H9 (cell line): ENCODE measurements around the gene NEMP1. TPM values are rescaled to one million over a fixed set of nuclear protein-coding genes. Genes with fewer than 3 reads are reported as not detected.

Experiments used
- DNase-seq: peaks from one replicate; pipeline ENCODE4 v3.0.0-alpha.2; 2017
- H2AFZ ChIP-seq: one replicate; pipeline ENCODE4 v1.6.1; 2013; ENCODE audit warnings: mild to moderate bottlenecking, low read length, control low read depth, moderate library complexity
- H2AK5ac ChIP-seq: 2 replicates; pipeline ENCODE4 v1.6.1; 2013; ENCODE audit warnings: low read length, control low read depth, mixed read lengths; ENCODE audit not compliant: insufficient read length
- H2BK120ac ChIP-seq: one replicate; pipeline ENCODE4 v1.6.1; 2013; ENCODE audit warnings: low read depth, mild to moderate bottlenecking, low read length, control low read depth, inconsistent platforms; ENCODE audit not compliant: poor library complexity, severe bottlenecking
- H2BK12ac ChIP-seq: 2 replicates; pipeline ENCODE4 v1.6.1; 2013; ENCODE audit warnings: low read length, control low read depth, mixed read lengths, low read depth; ENCODE audit not compliant: insufficient read length
- H2BK15ac ChIP-seq: 2 replicates; pipeline ENCODE4 v1.6.1; 2013; ENCODE audit warnings: low read depth, low read length, control low read depth
- H2BK20ac ChIP-seq: one replicate; pipeline ENCODE4 v1.6.1; 2013; ENCODE audit warnings: low read depth, mild to moderate bottlenecking, low read length, control low read depth, inconsistent platforms; ENCODE audit not compliant: poor library complexity, severe bottlenecking
- H2BK5ac ChIP-seq: 2 replicates; pipeline ENCODE4 v1.6.1; 2013; ENCODE audit warnings: low read length, control low read depth, mixed read lengths; ENCODE audit not compliant: insufficient read length
- H3K14ac ChIP-seq: 2 replicates; pipeline ENCODE4 v1.6.1; 2013; ENCODE audit warnings: low read length, control low read depth; ENCODE audit not compliant: insufficient read depth
- H3K18ac ChIP-seq: 2 replicates; pipeline ENCODE4 v1.6.1; 2013; ENCODE audit warnings: low read depth, mild to moderate bottlenecking, mixed read lengths, low read length, control low read depth; ENCODE audit not compliant: insufficient read length
- H3K23ac ChIP-seq: 2 replicates; pipeline ENCODE4 v1.6.1; 2013; ENCODE audit warnings: low read length, control low read depth, mixed read lengths, low read depth; ENCODE audit not compliant: insufficient read length
- H3K23me2 ChIP-seq: 2 replicates; pipeline ENCODE4 v1.6.1; 2013; ENCODE audit warnings: low read depth, mild to moderate bottlenecking, mixed read lengths, low read length, control low read depth; ENCODE audit not compliant: insufficient read length, poor library complexity, severe bottlenecking
- H3K27ac ChIP-seq: 2 replicates; pipeline ENCODE4 v1.5.1; 2013; ENCODE audit warnings: low read length, control low read depth, mixed read lengths, low read depth; ENCODE audit not compliant: insufficient read length
- H3K27me3 ChIP-seq: 2 replicates; pipeline ENCODE4 v1.6.1; 2013; ENCODE audit warnings: low read length, control low read depth, inconsistent platforms; ENCODE audit not compliant: insufficient read depth
- H3K4ac ChIP-seq: 2 replicates; pipeline ENCODE4 v1.6.1; 2013; ENCODE audit warnings: low read depth, mild to moderate bottlenecking, control low read depth, inconsistent platforms, low read length, moderate library complexity
- H3K4me1 ChIP-seq: 2 replicates; pipeline ENCODE4 v1.6.1; 2013; ENCODE audit warnings: low read length, control low read depth, inconsistent platforms; ENCODE audit not compliant: insufficient read depth
- H3K4me2 ChIP-seq: 2 replicates; pipeline ENCODE4 v1.6.1; 2013; ENCODE audit warnings: low read length, control low read depth, mixed read lengths; ENCODE audit not compliant: insufficient read length, insufficient read depth
- H3K56ac ChIP-seq: 2 replicates; pipeline ENCODE4 v1.6.1; 2013; ENCODE audit warnings: low read depth, mild to moderate bottlenecking, mixed read lengths, low read length, control low read depth; ENCODE audit not compliant: insufficient read length
- H3K79me1 ChIP-seq: 2 replicates; pipeline ENCODE4 v1.6.1; 2013; ENCODE audit warnings: low read depth, mild to moderate bottlenecking, moderate library complexity, low read length, control low read depth, inconsistent platforms; ENCODE audit not compliant: insufficient read depth, poor library complexity, severe bottlenecking
- H3K79me2 ChIP-seq: 2 replicates; pipeline ENCODE4 v1.6.1; 2013; ENCODE audit warnings: low read length, control low read depth, inconsistent platforms; ENCODE audit not compliant: insufficient read depth
- H3K9ac ChIP-seq: 2 replicates; pipeline ENCODE4 v1.6.1; 2013; ENCODE audit warnings: low read length, control low read depth, mixed read lengths; ENCODE audit not compliant: insufficient read length; ENCODE audit errors: extremely low read depth
- H3K9me3 ChIP-seq: one replicate; pipeline ENCODE4 v1.6.1; 2013; ENCODE audit warnings: low read depth, low read length, inconsistent platforms; ENCODE audit not compliant: control insufficient read depth
- H3T11ph ChIP-seq: one replicate; pipeline ENCODE4 v1.6.1; 2013; ENCODE audit warnings: mild to moderate bottlenecking, low read length, control low read depth, inconsistent platforms
- H4K20me1 ChIP-seq: one replicate; pipeline ENCODE4 v1.6.1; 2013; ENCODE audit not compliant: control insufficient read depth, insufficient read length, insufficient read depth
- H4K5ac ChIP-seq: 2 replicates; pipeline ENCODE4 v1.6.1; 2013; ENCODE audit warnings: low read depth, mild to moderate bottlenecking, mixed read lengths, low read length, control low read depth; ENCODE audit not compliant: insufficient read length
- H4K8ac ChIP-seq: replicated peaks from 2 replicates; pipeline ENCODE4 v1.6.1; 2013; ENCODE audit warnings: low read length, control low read depth, mixed read lengths, low read depth; ENCODE audit not compliant: insufficient read length
- H4K91ac ChIP-seq: 2 replicates; pipeline ENCODE4 v1.6.1; 2013; ENCODE audit warnings: low read depth, mild to moderate bottlenecking, moderate library complexity, mixed read lengths, low read length, control low read depth; ENCODE audit not compliant: insufficient read length
- H3K27ac Mint-ChIP-seq, 3 experiments: 2 replicates in 2 of 3; 3 replicates in 1 of 3; pipeline ENCODE4 v1.8.0; 2020 to 2021; ENCODE audit warnings: mixed read lengths in 3 of 3, mild to moderate bottlenecking in 1 of 3, moderate library complexity in 1 of 3
- H3K27me3 Mint-ChIP-seq: 2 replicates; pipeline ENCODE4 v1.8.0; 2021; ENCODE audit warnings: low read depth, mild to moderate bottlenecking, moderate library complexity, mixed read lengths
- H3K36me3 Mint-ChIP-seq, 3 experiments: 2 replicates in 2 of 3; 3 replicates in 1 of 3; pipeline ENCODE4 v1.8.0; 2020 to 2021; ENCODE audit warnings: low read depth in 3 of 3, mixed read lengths in 3 of 3; ENCODE audit not compliant: insufficient read depth in 1 of 3
- H3K4me1 Mint-ChIP-seq, 2 experiments: 2 replicates each; pipeline ENCODE4 v1.8.0; 2020; ENCODE audit warnings: mixed read lengths in 2 of 2
- H3K4me3 Mint-ChIP-seq, 2 experiments: 2 replicates in 1 of 2; 3 replicates in 1 of 2; pipeline ENCODE4 v1.8.0; 2020 to 2021; ENCODE audit warnings: mild to moderate bottlenecking in 2 of 2, mixed read lengths in 2 of 2, moderate library complexity in 1 of 2
- H3K9me3 Mint-ChIP-seq, 2 experiments: 2 replicates in 1 of 2; 3 replicates in 1 of 2; pipeline ENCODE4 v1.8.0; 2020; ENCODE audit warnings: mild to moderate bottlenecking in 2 of 2, mixed read lengths in 2 of 2, moderate library complexity in 1 of 2
- CTCF ChIP-seq: fragments of 200-600 bp; sonication (generic); conservative IDR thresholded peaks from 3 replicates; pipeline ENCODE4 v1.8.0; 2021; ENCODE audit warnings: antibody characterized with exemption, mild to moderate bottlenecking
- WGBS: extraction: QIAGEN DNeasy Blood & Tissue Kit; methylation state at CpG from one replicate; pipeline ENCODE4 v1.1.7; 2013; ENCODE audit warnings: missing lambda C conversion rate, low lambda C conversion rate, mixed read lengths; ENCODE audit not compliant: insufficient read length; ENCODE audit errors: extremely low coverage; 5-methylcytosine and 5-hydroxymethylcytosine counted together
- total RNA-seq: library from RNA; stranded (reverse); gene quantifications from 2 replicates; pipeline ENCODE4 v1.2.1, GENCODE V29; 2021

The NEMP1 gene
- total RNA-seq, 1 experiment from 2014 or later: 50.1 TPM

- no peak within 1 kb of the TSS for H2BK5ac ChIP-seq
- H3K9me3 Mint-ChIP-seq: no peaks in the 10 kb centered on the region
Measured at GRCh38 chr12:57005980-57006808, 72.4 kb downstream of the NEMP1 start, which contains the start of gene ZBTB39. ZBTB39 (minus strand) TSS chr12:57006546; CDS start chr12:57004917, 1,629 bp downstream.

More at GRCh38 chr12:57005980-57006808, 72.4 kb downstream of the NEMP1 start, which contains the start of gene ZBTB39:
- H3K79me1 ChIP-seq: peaks cover 5% of the 10 kb centered on the region
- peak within 1 kb of the TSS in 2 of 3 experiments; percentile 12 to 74; a peak in 5 of 7 replicates for H3K27ac Mint-ChIP-seq
- H3K9me3 ChIP-seq: no peaks in the 10 kb centered on the region
- peak; percentile 75 for DNase-seq
- no peak within 1 kb of the TSS for H3K4ac ChIP-seq
- H4K91ac ChIP-seq: no peak within 1 kb of the TSS
- H3T11ph ChIP-seq: no peak within 1 kb of the TSS
- TF ChIP-seq CTCF: peak; percentile 60
- peak within 1 kb of the TSS; percentile 52; the same call in 1 of the 2 replicates for H3K14ac ChIP-seq
- H3K4me1 ChIP-seq: peaks cover 11% of the 10 kb centered on the region; the same call in 1 of the 2 replicates
- no peaks in the 10 kb centered on the region for H3K23me2 ChIP-seq
- H3K4me3 Mint-ChIP-seq: peak within 1 kb of the TSS; percentile 91 to 93
- H4K8ac ChIP-seq: no peak within 1 kb of the TSS
- peak within 1 kb of the TSS; percentile 60 for H3K4me2 ChIP-seq
- H3K79me2 ChIP-seq: no peaks in the 10 kb centered on the region; the same call in 1 of the 2 replicates
- no CpG with 5 or more reads among the region's 94 CpGs for WGBS
- H3K23ac ChIP-seq: no peak within 1 kb of the TSS
- peak within 1 kb of the TSS; percentile 60 for H3K18ac ChIP-seq
- no peaks in the 10 kb centered on the region; the same call in 1 of the 2 replicates for H3K27me3 Mint-ChIP-seq
- no peaks in the 10 kb centered on the region for H4K20me1 ChIP-seq
- H3K4me1 Mint-ChIP-seq: peaks cover 45 to 51% of the 10 kb centered on the region in 2 experiments
- no peak within 1 kb of the TSS for H2BK20ac ChIP-seq
- H3K9ac ChIP-seq: peak within 1 kb of the TSS; percentile 77
- H3K36me3 Mint-ChIP-seq: peaks cover 19 to 36% (median 34%) of the 10 kb centered on the region in 3 experiments; a peak in 6 of 7 replicates
- no peak within 1 kb of the TSS for H3K56ac ChIP-seq
- no peak within 1 kb of the TSS for H2AFZ ChIP-seq
- H2AK5ac ChIP-seq: no peak within 1 kb of the TSS
- H4K5ac ChIP-seq: no peak within 1 kb of the TSS
- no peak within 1 kb of the TSS for H2BK15ac ChIP-seq
- H2BK120ac ChIP-seq: no peak within 1 kb of the TSS
- H3K27ac ChIP-seq: no peak within 1 kb of the TSS
- no peak within 1 kb of the TSS for H2BK12ac ChIP-seq
- no peaks in the 10 kb centered on the region for H3K27me3 ChIP-seq

Other genes starting within 250 kb of the NEMP1 start
- not detected in 2 replicates for gene SDR9C7, start 144.4 kb downstream of the NEMP1 start, total RNA-seq
- gene RDH16, start 121.2 kb downstream of the NEMP1 start, total RNA-seq: 0.31 and 0.39 TPM in 2 replicates
- gene ZBTB39, start 72.2 kb downstream of the NEMP1 start, total RNA-seq: 30.3 and 31.2 TPM in 2 replicates
- gene TAC3, start 62.3 kb downstream of the NEMP1 start, total RNA-seq: 4.4 and 6.2 TPM in 2 replicates
- 0.26 TPM in 1 of 2 replicates, not detected in the other for gene MYO1A, start 28.7 kb downstream of the NEMP1 start, total RNA-seq
- gene NAB2, start 10.3 kb upstream of the NEMP1 start, total RNA-seq: 67.8 and 68.1 TPM in 2 replicates
- gene STAT6, start 32.6 kb upstream of the NEMP1 start, total RNA-seq: 42.9 and 44.4 TPM in 2 replicates
- gene LRP1, start 49.7 kb upstream of the NEMP1 start, total RNA-seq: 98.4 and 115 TPM in 2 replicates
- gene LRP1-AS, start 68.8 kb upstream of the NEMP1 start, total RNA-seq: not detected in 2 replicates
- gene NXPH4, start 138.0 kb upstream of the NEMP1 start, total RNA-seq: 2.1 and 2.8 TPM in 2 replicates
- 257 and 260 TPM in 2 replicates for gene SHMT2, start 150.9 kb upstream of the NEMP1 start, total RNA-seq
- gene STAC3, start 172.4 kb upstream of the NEMP1 start, total RNA-seq: 2.0 and 2.8 TPM in 2 replicates